ENCODE data around the gene L3MBTL4.

- TF ChIP-seq CREB1 (CRISPR knock-in tag; IDR thresholded peaks at IDR 0.05): no peak
- TF ChIP-seq ZBTB21 (CRISPR knock-in tag; IDR thresholded peaks at IDR 0.05; ENCODE audit: borderline replicate concordance): no peak
- TF ChIP-seq E2F5 (CRISPR knock-in tag; IDR thresholded peaks at IDR 0.05): no peak
- TF ChIP-seq, protein P1, sequence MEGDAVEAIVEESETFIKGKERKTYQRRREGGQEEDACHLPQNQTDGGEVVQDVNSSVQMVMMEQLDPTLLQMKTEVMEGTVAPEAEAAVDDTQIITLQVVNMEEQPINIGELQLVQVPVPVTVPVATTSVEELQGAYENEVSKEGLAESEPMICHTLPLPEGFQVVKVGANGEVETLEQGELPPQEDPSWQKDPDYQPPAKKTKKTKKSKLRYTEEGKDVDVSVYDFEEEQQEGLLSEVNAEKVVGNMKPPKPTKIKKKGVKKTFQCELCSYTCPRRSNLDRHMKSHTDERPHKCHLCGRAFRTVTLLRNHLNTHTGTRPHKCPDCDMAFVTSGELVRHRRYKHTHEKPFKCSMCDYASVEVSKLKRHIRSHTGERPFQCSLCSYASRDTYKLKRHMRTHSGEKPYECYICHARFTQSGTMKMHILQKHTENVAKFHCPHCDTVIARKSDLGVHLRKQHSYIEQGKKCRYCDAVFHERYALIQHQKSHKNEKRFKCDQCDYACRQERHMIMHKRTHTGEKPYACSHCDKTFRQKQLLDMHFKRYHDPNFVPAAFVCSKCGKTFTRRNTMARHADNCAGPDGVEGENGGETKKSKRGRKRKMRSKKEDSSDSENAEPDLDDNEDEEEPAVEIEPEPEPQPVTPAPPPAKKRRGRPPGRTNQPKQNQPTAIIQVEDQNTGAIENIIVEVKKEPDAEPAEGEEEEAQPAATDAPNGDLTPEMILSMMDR (IDR thresholded peaks at IDR 0.05): no peak
These were observed 264.3 kb downstream of the L3MBTL4 start for GRCh38 chr18:6150430-6150829.

Data from WTC11 (cell line).